Mesenchymal stem cell (in vitro differentiated cells and primary cell): Measurements from ENCODE around the gene HAVCR2.

Experiments used
- DNase-seq: peaks from one replicate; pipeline ENCODE4 v3.0.0-alpha.2; 2013
- H2AFZ ChIP-seq: one replicate; pipeline ENCODE4 v1.6.1; 2013; ENCODE audit warnings: low read depth, mild to moderate bottlenecking, control low read depth, inconsistent platforms, low read length, moderate library complexity
- H2AK5ac ChIP-seq: 2 replicates; pipeline ENCODE4 v1.6.1; 2013; ENCODE audit warnings: low read length, moderate library complexity, mild to moderate bottlenecking, inconsistent platforms; ENCODE audit not compliant: severe bottlenecking
- H2BK120ac ChIP-seq: one replicate; pipeline ENCODE4 v1.6.1; 2013; ENCODE audit warnings: low read depth, mild to moderate bottlenecking, inconsistent platforms, low read length, moderate library complexity
- H2BK12ac ChIP-seq, 2 experiments: one replicate each; pipeline ENCODE4 v1.6.1; 2013; ENCODE audit warnings: inconsistent platforms in 2 of 2, low read length in 2 of 2, mild to moderate bottlenecking in 2 of 2, moderate library complexity in 2 of 2, control low read depth in 1 of 2
- H2BK15ac ChIP-seq: one replicate; pipeline ENCODE4 v1.6.1; 2013; ENCODE audit warnings: mild to moderate bottlenecking, low read depth, inconsistent platforms; ENCODE audit not compliant: poor library complexity, severe bottlenecking
- H2BK5ac ChIP-seq: 2 replicates; pipeline ENCODE4 v1.6.1; 2013; ENCODE audit warnings: low read depth, mild to moderate bottlenecking, low read length, control low read depth, inconsistent platforms; ENCODE audit not compliant: poor library complexity, severe bottlenecking
- H3K14ac ChIP-seq, 2 experiments: one replicate each; pipeline ENCODE4 v1.6.1; 2013; ENCODE audit warnings: inconsistent platforms in 2 of 2, low read length in 2 of 2, control low read depth in 1 of 2, mild to moderate bottlenecking in 1 of 2, moderate library complexity in 1 of 2
- H3K18ac ChIP-seq, 2 experiments: one replicate each; pipeline ENCODE4 v1.6.1; 2013; ENCODE audit warnings: inconsistent platforms in 2 of 2, low read length in 2 of 2, control low read depth in 1 of 2, low read depth in 1 of 2, mild to moderate bottlenecking in 1 of 2
- H3K23ac ChIP-seq, 2 experiments: one replicate each; pipeline ENCODE4 v1.6.1; 2013; ENCODE audit warnings: inconsistent platforms in 2 of 2, low read length in 2 of 2, mild to moderate bottlenecking in 2 of 2, moderate library complexity in 2 of 2, control low read depth in 1 of 2
- H3K27ac ChIP-seq: 2 replicates; pipeline ENCODE4 v1.5.1; 2013; ENCODE audit warnings: mild to moderate bottlenecking, moderate library complexity, low read length, control low read depth, inconsistent platforms; ENCODE audit not compliant: poor library complexity, severe bottlenecking
- H3K27me3 ChIP-seq, 2 experiments: 2 replicates each; pipeline versions ENCODE4 v1.6.1 to v1.7.0; 2013; ENCODE audit warnings: low read length in 2 of 2, mild to moderate bottlenecking in 2 of 2, moderate library complexity in 2 of 2, control low read depth in 1 of 2, inconsistent platforms in 1 of 2; ENCODE audit not compliant: control insufficient read depth in 1 of 2, insufficient read depth in 1 of 2
- H3K36me3 ChIP-seq, 2 experiments: 2 replicates each; pipeline versions ENCODE4 v1.6.1 to v1.7.0; 2013; ENCODE audit warnings: low read length in 2 of 2, control low read depth in 1 of 2, inconsistent platforms in 1 of 2, low read depth in 1 of 2, mild to moderate bottlenecking in 1 of 2; ENCODE audit not compliant: insufficient read depth in 2 of 2, control insufficient read depth in 1 of 2
- H3K4ac ChIP-seq, 2 experiments: one replicate each; pipeline ENCODE4 v1.6.1; 2013; ENCODE audit warnings: inconsistent platforms in 2 of 2, low read length in 2 of 2, mild to moderate bottlenecking in 2 of 2, moderate library complexity in 2 of 2, control low read depth in 1 of 2, low read depth in 1 of 2
- H3K4me1 ChIP-seq: 2 replicates; pipeline ENCODE4 v1.6.1; 2013; ENCODE audit warnings: low read depth, low read length, control low read depth; ENCODE audit not compliant: control insufficient read depth, insufficient read depth
- H3K4me2 ChIP-seq: 2 replicates; pipeline ENCODE4 v1.6.1; 2013; ENCODE audit warnings: low read length, mild to moderate bottlenecking, inconsistent platforms; ENCODE audit not compliant: poor library complexity, severe bottlenecking
- H3K4me3 ChIP-seq, 2 experiments: 2 replicates each; pipeline versions ENCODE4 v1.5.1 to v1.7.0; 2013; ENCODE audit warnings: low read length in 2 of 2, mild to moderate bottlenecking in 2 of 2, control low read depth in 1 of 2, low read depth in 1 of 2; ENCODE audit not compliant: insufficient read depth in 1 of 2
- H3K79me1 ChIP-seq: replicated peaks from 2 replicates; pipeline ENCODE4 v1.6.1; 2013; ENCODE audit warnings: mild to moderate bottlenecking, control low read depth, low read length, inconsistent platforms; ENCODE audit not compliant: poor library complexity, severe bottlenecking
- H3K9ac ChIP-seq: 2 replicates; pipeline ENCODE4 v1.7.0; 2013; ENCODE audit warnings: mild to moderate bottlenecking, low read length, moderate library complexity
- H3K9me3 ChIP-seq: 2 replicates; pipeline ENCODE4 v1.7.0; 2013; ENCODE audit warnings: mild to moderate bottlenecking, low read length; ENCODE audit not compliant: control insufficient read depth
- H4K8ac ChIP-seq: one replicate; pipeline ENCODE4 v1.6.1; 2013; ENCODE audit warnings: inconsistent platforms, mild to moderate bottlenecking, low read length, moderate library complexity
- H4K91ac ChIP-seq: one replicate; pipeline ENCODE4 v1.6.1; 2013; ENCODE audit warnings: mild to moderate bottlenecking, low read length, inconsistent platforms
- WGBS: methylation state at CpG from one replicate; pipeline ENCODE4 v1.1.7; 2013; ENCODE audit warnings: mixed read lengths; 5-methylcytosine and 5-hydroxymethylcytosine counted together

Gene HAVCR2

DNA sequence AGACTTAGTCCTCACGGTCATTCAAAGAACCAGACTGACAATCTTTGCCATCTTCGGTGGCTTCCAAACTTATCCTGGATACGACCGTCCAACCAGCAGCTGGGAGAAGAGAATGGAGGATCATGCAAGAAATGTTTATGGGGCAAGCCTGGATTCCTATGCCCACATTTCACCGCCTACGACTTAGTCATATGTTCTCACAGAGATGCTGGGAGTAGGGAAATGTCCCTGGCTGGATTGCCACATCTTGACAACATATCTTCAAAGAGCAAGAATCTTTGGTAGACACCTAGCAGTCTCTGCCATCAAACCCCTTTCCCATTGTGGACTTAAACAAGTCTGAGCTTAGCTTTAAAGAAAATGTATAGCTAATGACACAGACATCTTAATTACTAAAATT is 28.8 kb upstream of the HAVCR2 start:
- H3K4me2 ChIP-seq = no peak overlapping the region
- H2BK120ac ChIP-seq = no peak overlapping the region
- no peak overlapping the region for H3K4me3 ChIP-seq
- no peak overlapping the region for H3K4ac ChIP-seq
- H3K9ac ChIP-seq = no peak overlapping the region
- no peaks in the 10 kb centered on the region for H3K27me3 ChIP-seq
- H3K23ac ChIP-seq = no peak overlapping the region
- no peak overlapping the region for H2BK15ac ChIP-seq
- H2AFZ ChIP-seq = no peak overlapping the region
- H4K8ac ChIP-seq = no peak overlapping the region
- peaks cover 12 to 24% of the 10 kb centered on the region in 2 experiments for H3K36me3 ChIP-seq
- no peak overlapping the region for H3K18ac ChIP-seq
- peaks cover 20% of the 10 kb centered on the region for H3K79me1 ChIP-seq
- H3K27ac ChIP-seq = no peak overlapping the region
- no peaks in the 10 kb centered on the region for H3K9me3 ChIP-seq
- no peak overlapping the region for H2BK12ac ChIP-seq
- H3K4me1 ChIP-seq = peaks cover 4% of the 10 kb centered on the region
- no peak overlapping the region for H3K14ac ChIP-seq
- no peak overlapping the region for H2AK5ac ChIP-seq
- no peak overlapping the region for H4K91ac ChIP-seq
- DNase-seq = no peak
- no peak overlapping the region for H2BK5ac ChIP-seq
- WGBS = 92% methylated on average over 6 of the region's 6 CpGs

DNA sequence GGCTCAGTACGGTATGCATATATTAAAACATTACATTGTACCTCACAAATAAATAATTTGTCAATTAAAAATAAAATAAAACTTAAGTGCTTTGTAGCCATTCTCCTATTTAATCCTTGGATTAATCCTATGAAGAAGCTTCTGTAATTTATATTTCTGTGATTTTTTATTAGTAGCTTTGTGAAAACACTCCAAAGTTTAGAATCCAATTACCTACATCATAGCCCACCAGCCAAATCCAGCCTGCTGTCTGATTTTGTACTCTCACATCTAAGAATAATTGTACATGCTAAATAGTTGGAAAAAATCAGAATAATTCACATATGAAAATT is 23.4 kb upstream of the HAVCR2 start:
- H3K4me1 ChIP-seq = peaks cover 3% of the 10 kb centered on the region
- no peak overlapping the region for H2AFZ ChIP-seq
- no peak for DNase-seq
- no peak overlapping the region for H3K23ac ChIP-seq
- no peak overlapping the region for H3K27ac ChIP-seq
- H2BK5ac ChIP-seq = no peak overlapping the region
- H3K9ac ChIP-seq = no peak overlapping the region
- H4K91ac ChIP-seq = no peak overlapping the region
- H3K27me3 ChIP-seq = no peaks in the 10 kb centered on the region
- no peak overlapping the region for H2BK12ac ChIP-seq
- H2BK15ac ChIP-seq = no peak overlapping the region
- H3K4ac ChIP-seq = no peak overlapping the region
- H3K36me3 ChIP-seq = peaks cover 2 to 3% of the 10 kb centered on the region in 2 experiments
- H3K9me3 ChIP-seq = no peaks in the 10 kb centered on the region
- H3K14ac ChIP-seq = no peak overlapping the region
- WGBS = no CpG with 5 or more reads among the region's 1 CpG
- H3K4me2 ChIP-seq = no peak overlapping the region
- no peak overlapping the region for H3K4me3 ChIP-seq
- H3K79me1 ChIP-seq = peaks cover 5% of the 10 kb centered on the region
- no peak overlapping the region for H4K8ac ChIP-seq
- no peak overlapping the region for H2AK5ac ChIP-seq
- H3K18ac ChIP-seq = no peak overlapping the region
- H2BK120ac ChIP-seq = no peak overlapping the region

DNA sequence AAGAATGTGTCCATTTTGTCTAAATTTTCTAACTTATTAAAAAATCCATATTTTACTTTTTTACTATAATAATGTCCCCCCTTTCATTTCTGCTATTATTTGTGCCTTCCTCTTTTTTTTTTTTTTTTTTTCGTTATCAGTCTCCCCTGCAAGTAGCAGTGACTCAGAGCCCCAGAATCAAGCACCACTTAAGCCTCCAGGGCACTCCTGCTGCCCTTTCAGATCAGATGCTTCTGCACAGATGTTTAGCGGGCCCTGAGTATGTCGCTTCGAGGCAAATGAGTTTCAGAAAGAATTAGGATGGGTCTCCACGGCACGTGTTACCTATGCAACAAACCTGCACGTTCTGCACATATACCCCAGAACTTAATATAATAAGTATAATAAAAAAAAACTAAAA is 22.1 kb upstream of the HAVCR2 start:
- H3K4me3 ChIP-seq = no peak overlapping the region
- H3K18ac ChIP-seq = no peak overlapping the region
- WGBS = 40% methylated on average over 1 of the region's 7 CpGs

DNA sequence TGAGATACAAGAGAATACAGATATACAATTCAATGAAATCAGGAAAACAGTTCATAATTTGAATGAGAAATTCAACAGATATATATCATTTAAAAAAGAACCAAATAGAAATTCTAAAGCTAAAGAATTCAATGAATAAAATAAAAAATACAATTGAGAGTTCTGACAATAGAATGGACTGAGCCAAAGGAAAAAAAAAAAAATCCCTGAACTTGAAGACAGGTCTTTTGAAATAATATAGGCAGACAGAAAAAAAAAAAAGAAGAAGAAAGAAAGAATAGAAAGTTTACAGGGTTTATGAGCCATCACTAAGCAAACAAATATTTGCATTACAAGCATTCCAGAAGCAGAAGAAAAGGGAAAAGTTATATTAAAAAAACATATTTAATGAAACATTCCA is 12.9 kb upstream of the HAVCR2 start:
- H3K4me1 ChIP-seq = no peaks in the 10 kb centered on the region
- H3K4me3 ChIP-seq = no peak overlapping the region
- H2BK120ac ChIP-seq = no peak overlapping the region
- H3K27ac ChIP-seq = no peak overlapping the region
- H4K8ac ChIP-seq = no peak overlapping the region
- no peak overlapping the region for H2BK5ac ChIP-seq
- H3K9ac ChIP-seq = no peak overlapping the region
- DNase-seq = no peak
- no peak overlapping the region for H2AK5ac ChIP-seq
- H4K91ac ChIP-seq = no peak overlapping the region
- no peak overlapping the region for H3K4me2 ChIP-seq
- no peaks in the 10 kb centered on the region for H3K27me3 ChIP-seq
- peaks cover 26% of the 10 kb centered on the region for H3K9me3 ChIP-seq
- no peaks in the 10 kb centered on the region for H3K79me1 ChIP-seq
- no peaks in the 10 kb centered on the region for H3K36me3 ChIP-seq
- H2BK12ac ChIP-seq = no peak overlapping the region
- H3K4ac ChIP-seq = no peak overlapping the region
- no peak overlapping the region for H3K14ac ChIP-seq
- H3K23ac ChIP-seq = no peak overlapping the region
- H2AFZ ChIP-seq = no peak overlapping the region
- no peak overlapping the region for H3K18ac ChIP-seq
- H2BK15ac ChIP-seq = no peak overlapping the region

More for the DNA sequence above, 22.1 kb upstream of the HAVCR2 start:
- Histone ChIP-seq H3K4me1 (peaks cover 3% of the 10 kb centered on the region), H3K79me1 (peaks cover 3% of the 10 kb centered on the region), H3K23ac (no peak overlapping the region), H2AK5ac (peak overlapping the region; percentile 73), H2BK15ac (no peak overlapping the region), H2BK12ac (no peak overlapping the region), H3K27me3 (no peaks in the 10 kb centered on the region), H3K9me3 (no peaks in the 10 kb centered on the region), H2AFZ (no peak overlapping the region), H3K4ac (no peak overlapping the region), H3K4me2 (no peak overlapping the region), H3K9ac (no peak overlapping the region), H3K14ac (no peak overlapping the region), H2BK120ac (no peak overlapping the region), H3K27ac (peak overlapping the region; percentile 45), H3K36me3 (peaks cover 0 to 3% of the 10 kb centered on the region in 2 experiments), H4K91ac (no peak overlapping the region), H4K8ac (no peak overlapping the region), H2BK5ac (no peak overlapping the region)
- peak; percentile 30 for DNase-seq
